ENCODE measurements around the gene C9orf50. TPM values are rescaled to one million over a fixed set of nuclear protein-coding genes. Genes with fewer than 3 reads are reported as not detected.
"Not testable (repeated sequence)": the region's sequence is repeated elsewhere in the genome, so short reads cannot be mapped to it uniquely, and the experiment has no call there.

The C9orf50 gene
- total RNA-seq, 1 donor from 2014 or later, result not detected

DNA sequence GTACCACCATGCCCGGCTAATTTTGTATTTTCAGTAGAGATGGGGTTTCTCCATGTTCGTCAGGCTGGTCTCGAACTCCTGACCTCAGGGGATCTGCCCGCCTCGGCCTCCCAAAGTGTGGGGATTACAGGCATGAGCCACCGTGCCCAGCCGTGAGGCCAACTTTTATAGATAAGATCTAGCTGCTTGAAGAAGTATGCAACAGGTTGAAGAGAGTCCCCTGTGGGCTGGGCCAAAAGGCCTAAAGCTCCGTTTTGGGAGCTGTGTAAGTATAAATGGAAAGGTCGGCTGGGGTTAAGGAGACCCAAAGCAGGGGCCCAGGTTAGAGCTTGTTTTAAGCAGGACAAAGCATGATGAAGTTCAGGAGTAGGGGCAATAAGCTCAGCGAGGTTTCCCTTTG, 28.1 kb downstream of the C9orf50 start:
- DNase-seq (ENCODE audit: low read depth in 2 of 2), result not testable (repeated sequence)

- no peak for DNase-seq (ENCODE audit: low read depth in 2 of 2)
These were observed 29.0 kb downstream of the C9orf50 start for GRCh38 chr9:129591916-129592315.

- no peak for DNase-seq (ENCODE audit: low read depth in 2 of 2)
These were observed 30.4 kb downstream of the C9orf50 start for GRCh38 chr9:129590466-129590865.

DNA sequence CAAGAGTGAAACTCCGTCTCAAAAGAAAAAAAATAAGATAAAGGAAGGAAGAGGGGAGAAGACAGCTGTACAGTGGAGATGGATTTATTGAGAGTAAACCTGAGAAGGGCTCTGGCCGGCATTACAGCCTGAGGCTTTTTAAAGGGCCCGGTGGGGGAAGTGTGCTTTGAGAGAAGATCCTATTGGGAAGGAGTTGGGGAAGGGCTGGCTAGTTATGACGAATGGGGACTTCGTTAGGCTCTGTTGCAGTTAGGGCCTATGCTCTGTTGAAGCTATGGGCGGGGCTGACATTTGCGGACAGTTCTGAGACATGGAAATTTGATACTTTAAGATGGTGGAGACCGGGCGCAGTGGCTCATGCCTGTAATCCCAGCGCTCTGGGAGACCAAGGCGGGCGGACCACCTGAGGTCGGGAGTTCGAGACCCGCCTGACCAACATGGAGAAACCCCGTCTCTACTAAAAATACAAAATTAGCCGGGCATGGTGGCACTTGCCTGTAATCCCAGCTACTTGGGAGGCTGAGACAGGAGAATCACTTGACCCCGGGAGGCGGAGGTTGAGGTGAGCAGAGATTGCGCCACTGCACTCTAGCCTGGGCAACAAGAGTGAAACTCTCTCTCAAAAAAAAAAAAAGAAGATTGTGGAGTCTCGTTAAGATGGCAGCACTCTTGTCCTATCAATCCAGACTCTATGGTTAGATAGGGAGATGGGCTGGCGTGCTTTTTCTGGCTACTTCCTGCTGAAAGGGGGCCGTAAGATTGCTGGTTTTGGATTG, 33.2 kb downstream of the C9orf50 start:
- no peak for DNase-seq (ENCODE audit: low read depth in 2 of 2)

DNA sequence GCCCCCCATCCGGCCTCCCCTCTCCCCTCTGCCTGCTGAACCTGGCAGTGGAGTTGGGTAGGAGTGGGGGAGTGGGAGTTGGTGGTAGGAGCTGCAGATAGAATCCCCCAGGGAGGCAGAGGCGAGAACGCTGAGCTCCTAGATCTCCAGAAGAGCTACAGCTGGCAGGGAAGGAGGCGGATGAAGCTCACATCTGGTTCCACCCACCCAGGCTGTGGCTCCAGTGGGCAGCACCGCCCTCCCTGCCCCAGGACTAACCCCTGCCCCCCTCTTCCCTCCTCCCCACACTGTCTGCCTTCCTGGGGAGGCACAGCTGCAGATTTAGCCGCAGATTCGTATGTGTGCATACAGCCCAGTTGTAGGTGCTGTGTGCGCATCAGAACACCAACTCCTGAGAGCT, 34.2 kb downstream of the C9orf50 start:
- DNase-seq (ENCODE audit: low read depth in 2 of 2), result no peak

DNA sequence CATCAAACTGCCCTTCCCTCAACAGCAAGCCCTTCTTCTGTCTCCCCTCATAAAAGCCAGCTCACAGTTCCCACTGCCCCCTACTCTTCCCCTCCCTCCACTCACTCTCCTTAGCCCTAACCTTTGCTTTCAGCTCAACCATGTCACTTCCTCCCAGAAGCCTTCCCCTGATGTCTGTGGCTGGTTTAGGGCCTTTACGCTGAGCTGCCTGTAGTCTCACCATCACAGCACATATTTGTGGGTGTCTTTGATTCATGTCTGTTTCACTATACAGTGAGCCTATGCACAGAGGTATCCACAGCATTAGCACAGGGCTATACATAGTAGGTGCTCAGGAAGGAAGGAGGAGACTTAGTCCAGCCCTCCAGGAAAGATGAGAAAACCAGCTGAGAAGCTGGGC, 34.7 kb downstream of the C9orf50 start:
- no peak for DNase-seq (ENCODE audit: low read depth in 2 of 2)

- no peak for DNase-seq (ENCODE audit: low read depth in 2 of 2)
These were observed 35.5 kb downstream of the C9orf50 start for GRCh38 chr9:129585352-129585751.

- peak; percentile 40 to 66 for DNase-seq (ENCODE audit: low read depth in 2 of 2)
These were observed 36.8 kb downstream of the C9orf50 start for GRCh38 chr9:129584136-129584535.

- no peak for DNase-seq (ENCODE audit: low read depth in 2 of 2)
These were observed 37.4 kb downstream of the C9orf50 start for GRCh38 chr9:129583308-129584038.

DNA sequence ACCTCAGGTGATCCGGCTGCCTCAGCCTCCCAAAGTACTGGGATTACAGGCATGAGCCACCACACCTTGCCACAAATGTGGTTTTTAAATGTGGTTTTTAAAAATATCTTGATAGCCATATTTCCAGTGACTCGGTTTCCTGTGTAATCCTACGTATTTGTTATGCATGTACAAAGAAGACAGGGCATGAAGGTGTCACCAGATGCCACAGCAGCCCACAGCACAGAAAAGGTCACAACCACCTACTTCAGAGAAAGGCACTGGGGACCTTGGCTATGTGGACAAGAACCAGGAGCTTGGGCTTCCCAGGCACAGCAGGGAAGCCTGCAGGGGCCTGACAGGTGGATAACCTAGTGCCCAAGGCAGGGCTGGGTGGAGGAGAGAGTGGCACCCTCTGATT, 38.0 kb downstream of the C9orf50 start:
- no peak for DNase-seq (ENCODE audit: low read depth in 2 of 2)

- DNase-seq (ENCODE audit: low read depth in 2 of 2), result no peak
These were observed 39.3 kb downstream of the C9orf50 start for GRCh38 chr9:129581505-129582189.

- DNase-seq (ENCODE audit: low read depth in 2 of 2), result no peak
These were observed 40.5 kb downstream of the C9orf50 start for GRCh38 chr9:129580211-129580915.

GRCh38 chr9:129579294-129579693, 41.6 kb downstream of the C9orf50 start:
- DNase-seq (ENCODE audit: low read depth in 2 of 2), result no peak

DNA sequence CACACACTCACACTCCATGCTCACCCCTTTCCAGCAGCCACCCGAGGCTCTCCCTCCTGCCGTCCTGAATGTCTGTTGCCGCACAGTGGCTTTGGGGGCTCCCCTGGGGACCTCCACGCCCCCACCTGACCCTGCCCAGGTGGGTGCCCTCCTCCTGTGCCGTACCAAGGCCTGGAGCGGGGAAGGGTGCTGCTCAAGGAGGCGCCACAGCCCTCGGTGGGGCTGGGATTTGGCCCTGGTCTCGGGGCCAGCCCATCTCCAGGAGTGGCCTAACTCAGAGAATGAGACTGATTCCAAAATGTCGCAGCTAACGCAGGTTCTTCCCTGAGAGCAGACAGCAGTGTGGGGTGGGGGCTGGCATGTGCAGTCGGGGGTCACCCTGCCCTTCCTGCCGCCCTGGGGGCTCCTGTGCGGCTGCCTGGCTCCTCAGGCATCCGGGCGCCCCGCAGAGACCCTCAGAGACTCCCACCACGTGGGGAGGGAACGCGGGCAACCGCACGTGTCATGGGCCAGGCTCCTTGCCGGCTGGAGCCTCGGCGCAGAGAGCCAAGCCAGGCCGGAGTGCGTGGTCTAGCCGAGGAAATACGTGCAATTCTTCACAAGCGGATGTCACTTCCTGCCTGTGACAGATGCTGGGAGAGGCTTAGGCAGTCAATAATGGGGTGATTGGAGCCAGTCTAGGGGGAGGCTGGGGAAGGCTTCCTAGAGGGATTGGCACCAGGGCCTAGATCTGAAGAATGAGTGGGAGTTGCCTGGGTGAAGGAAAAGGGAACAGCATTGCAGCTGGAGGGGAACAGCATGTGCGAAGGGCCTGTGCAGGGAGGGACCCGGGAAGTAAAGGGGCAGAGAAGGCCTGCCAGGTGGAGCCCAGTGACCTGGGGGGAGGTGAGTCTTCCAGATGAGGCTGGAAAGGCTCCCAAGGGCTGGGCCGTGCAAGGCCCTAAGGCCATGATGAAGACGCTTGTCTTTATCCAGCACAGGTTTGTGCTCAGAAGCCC, 44.1 kb downstream of the C9orf50 start:
- DNase-seq (ENCODE audit: low read depth in 2 of 2), result peak; percentile 80 to 83

GRCh38 chr9:129575818-129576217, 45.1 kb downstream of the C9orf50 start:
- no peak for DNase-seq (ENCODE audit: low read depth in 2 of 2)

DNA sequence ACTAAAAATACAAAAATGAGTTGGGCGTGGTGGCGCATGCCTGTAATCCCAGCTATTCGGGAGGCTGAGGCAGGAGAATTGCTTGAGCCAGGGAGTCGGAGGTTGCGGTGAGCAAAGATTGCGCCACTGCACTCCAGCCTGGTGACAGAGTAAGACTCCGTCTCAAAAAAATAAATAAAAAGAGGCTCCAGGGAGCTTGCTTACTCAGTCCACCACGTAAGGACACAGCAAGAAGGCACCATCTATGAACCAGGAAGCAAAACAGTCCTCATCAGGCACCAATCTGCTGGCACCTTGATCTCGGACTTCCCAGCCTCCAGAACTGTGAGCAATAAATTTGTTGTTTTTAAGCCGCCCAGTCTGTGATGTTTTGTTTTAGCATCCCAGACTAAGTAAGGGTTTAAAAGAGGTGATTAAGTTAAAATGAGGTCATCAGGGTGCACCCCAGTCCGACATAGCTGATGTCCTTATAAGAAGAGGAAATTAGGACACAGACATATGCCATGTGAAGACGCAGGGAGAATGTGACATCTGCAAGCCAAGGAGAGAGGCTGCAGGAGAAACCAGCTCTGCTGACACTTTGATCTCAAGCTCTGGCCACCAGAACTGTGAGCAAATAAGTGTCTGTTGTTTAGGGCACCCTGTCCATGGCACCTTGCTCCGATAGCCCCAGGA, 45.9 kb downstream of the C9orf50 start:
- no peak for DNase-seq (ENCODE audit: low read depth in 2 of 2)

GRCh38 chr9:129573977-129574376, 46.9 kb downstream of the C9orf50 start:
- no peak for DNase-seq (ENCODE audit: low read depth in 2 of 2)

- DNase-seq (ENCODE audit: low read depth in 2 of 2), result no peak
These were observed 48.4 kb downstream of the C9orf50 start for GRCh38 chr9:129572517-129572916.

DNA sequence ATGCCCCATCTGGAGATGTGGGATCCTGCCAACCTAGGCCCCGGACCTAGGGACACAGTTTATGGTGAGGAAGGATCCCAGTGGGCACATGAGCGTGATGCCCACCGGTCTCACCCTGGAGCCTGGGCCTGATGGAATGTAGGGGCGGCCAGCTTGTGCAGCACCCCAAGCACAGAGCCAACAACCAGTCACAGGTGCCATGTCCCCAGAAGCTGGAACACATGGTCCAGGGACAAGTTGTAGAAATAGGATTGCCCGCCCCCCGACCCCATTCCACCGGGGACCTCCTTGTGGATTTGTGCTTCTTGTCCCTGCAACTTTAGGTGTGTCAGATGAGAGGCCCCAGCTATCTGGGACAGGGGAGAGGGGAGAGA, 48.9 kb downstream of the C9orf50 start:
- DNase-seq (ENCODE audit: low read depth in 2 of 2), result no peak

Data from dermis microvascular lymphatic vessel endothelial cell (primary cell).